Upper lobe of right lung (tissue), 1 donor: Measurements from ENCODE around the gene PTMS. TPM values are rescaled to one million over a fixed set of nuclear protein-coding genes. Genes with fewer than 3 reads are reported as not detected.

Experiments used
- ATAC-seq: fragments of 200-7000 bp; cut with Tn5 transposase; one replicate; pipeline ENCODE4 v1.9.1; 2020; ENCODE audit warnings: mild to moderate bottlenecking, moderate library complexity
- DNase-seq: peaks from one replicate; pipeline ENCODE4 v3.0.0-alpha.2; 2020
- H3K27ac ChIP-seq: fragments of 200-600 bp; one replicate; pipeline ENCODE4 v1.8.0; 2022
- H3K27me3 ChIP-seq: fragments of 200-600 bp; one replicate; pipeline ENCODE4 v1.8.0; 2022; ENCODE audit warnings: mild to moderate bottlenecking
- H3K36me3 ChIP-seq: fragments of 200-600 bp; one replicate; pipeline ENCODE4 v1.8.0; 2022
- H3K4me1 ChIP-seq: fragments of 200-600 bp; one replicate; pipeline ENCODE4 v1.8.0; 2022
- H3K4me3 ChIP-seq: fragments of 200-600 bp; one replicate; pipeline ENCODE4 v1.8.0; 2022; ENCODE audit warnings: mild to moderate bottlenecking
- H3K9me3 ChIP-seq: fragments of 200-600 bp; one replicate; pipeline ENCODE4 v1.8.0; 2022
- intact Hi-C: fragments of 100-400 bp; cut with DNase I; formaldehyde crosslinking; loops from one replicate; pipeline ENCODE4 v1.11.0; 2022
- total RNA-seq: library from RNA; stranded (reverse); fragmentation: NEBNext Ultra II Directional; extraction: Animal tissue kit (Norgen Biotek cat#: 25700); gene quantifications from one replicate; pipeline ENCODE4 v1.2.1, GENCODE V29; 2021
- TF ChIP-seq, protein P1 (sequence below): fragments of 200-600 bp; IDR thresholded peaks from one replicate; pipeline ENCODE4 v1.8.0; 2022; ENCODE audit warnings: antibody characterized with exemption
- donor health status: DM: no; HTN: yes; CAD: no; lungs with severe emphysema.

The PTMS gene
- total RNA-seq, 1 donor from 2014 or later, result 323 TPM

DNA sequence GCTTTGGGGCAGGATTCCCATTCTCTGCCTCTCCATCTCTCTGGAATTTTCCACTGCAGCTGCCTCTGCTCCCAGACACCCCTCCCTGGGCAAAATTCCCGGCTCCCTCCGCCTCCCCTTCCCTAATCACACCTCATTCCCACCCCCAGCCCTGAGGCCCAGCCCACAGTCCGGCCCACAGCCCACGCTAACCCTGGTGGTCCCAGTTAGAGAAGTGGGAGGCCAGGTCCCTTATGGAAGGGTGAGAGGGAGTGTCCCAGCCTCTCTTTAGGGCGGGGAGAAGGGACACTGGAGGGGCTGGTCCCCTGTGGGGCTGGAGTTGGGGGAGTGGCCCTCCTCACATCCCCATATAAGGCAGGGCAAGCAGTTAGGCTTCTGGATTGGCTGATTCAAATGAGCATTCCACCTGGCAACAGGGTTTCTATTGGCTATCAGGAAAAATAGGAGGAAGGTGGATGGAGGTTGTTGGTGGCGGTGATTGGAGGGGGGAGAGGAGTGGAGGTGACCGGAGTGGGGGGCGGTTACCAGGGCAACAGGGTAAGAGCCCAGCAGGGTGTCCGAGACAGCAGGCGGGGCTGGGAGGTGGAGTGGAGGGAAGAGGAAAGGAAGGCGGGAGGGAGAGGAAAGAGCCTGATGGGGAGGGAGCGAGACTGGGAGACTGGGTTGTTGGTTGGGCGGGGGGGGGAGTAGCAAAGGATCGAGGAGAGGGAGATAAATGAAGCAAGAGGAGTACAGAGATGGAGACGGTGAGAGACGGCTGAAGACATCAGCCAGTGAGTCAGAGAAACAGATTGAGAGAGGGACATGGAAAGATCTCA is 1.9 kb upstream of the PTMS start:
- intact Hi-C loops, result no loop called here
- ATAC-seq, result peak; percentile 87
- Histone ChIP-seq H3K4me3 (peak overlapping the region; percentile 75), H3K36me3 (no peaks in the 10 kb centered on the region), H3K27me3 (no peaks in the 10 kb centered on the region), H3K27ac (peak overlapping the region; percentile 80), H3K9me3 (no peaks in the 10 kb centered on the region), H3K4me1 (peaks cover 33% of the 10 kb centered on the region)
- peak; percentile 95 for DNase-seq
- TF ChIP-seq, protein P1, sequence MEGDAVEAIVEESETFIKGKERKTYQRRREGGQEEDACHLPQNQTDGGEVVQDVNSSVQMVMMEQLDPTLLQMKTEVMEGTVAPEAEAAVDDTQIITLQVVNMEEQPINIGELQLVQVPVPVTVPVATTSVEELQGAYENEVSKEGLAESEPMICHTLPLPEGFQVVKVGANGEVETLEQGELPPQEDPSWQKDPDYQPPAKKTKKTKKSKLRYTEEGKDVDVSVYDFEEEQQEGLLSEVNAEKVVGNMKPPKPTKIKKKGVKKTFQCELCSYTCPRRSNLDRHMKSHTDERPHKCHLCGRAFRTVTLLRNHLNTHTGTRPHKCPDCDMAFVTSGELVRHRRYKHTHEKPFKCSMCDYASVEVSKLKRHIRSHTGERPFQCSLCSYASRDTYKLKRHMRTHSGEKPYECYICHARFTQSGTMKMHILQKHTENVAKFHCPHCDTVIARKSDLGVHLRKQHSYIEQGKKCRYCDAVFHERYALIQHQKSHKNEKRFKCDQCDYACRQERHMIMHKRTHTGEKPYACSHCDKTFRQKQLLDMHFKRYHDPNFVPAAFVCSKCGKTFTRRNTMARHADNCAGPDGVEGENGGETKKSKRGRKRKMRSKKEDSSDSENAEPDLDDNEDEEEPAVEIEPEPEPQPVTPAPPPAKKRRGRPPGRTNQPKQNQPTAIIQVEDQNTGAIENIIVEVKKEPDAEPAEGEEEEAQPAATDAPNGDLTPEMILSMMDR, result no peak

DNA sequence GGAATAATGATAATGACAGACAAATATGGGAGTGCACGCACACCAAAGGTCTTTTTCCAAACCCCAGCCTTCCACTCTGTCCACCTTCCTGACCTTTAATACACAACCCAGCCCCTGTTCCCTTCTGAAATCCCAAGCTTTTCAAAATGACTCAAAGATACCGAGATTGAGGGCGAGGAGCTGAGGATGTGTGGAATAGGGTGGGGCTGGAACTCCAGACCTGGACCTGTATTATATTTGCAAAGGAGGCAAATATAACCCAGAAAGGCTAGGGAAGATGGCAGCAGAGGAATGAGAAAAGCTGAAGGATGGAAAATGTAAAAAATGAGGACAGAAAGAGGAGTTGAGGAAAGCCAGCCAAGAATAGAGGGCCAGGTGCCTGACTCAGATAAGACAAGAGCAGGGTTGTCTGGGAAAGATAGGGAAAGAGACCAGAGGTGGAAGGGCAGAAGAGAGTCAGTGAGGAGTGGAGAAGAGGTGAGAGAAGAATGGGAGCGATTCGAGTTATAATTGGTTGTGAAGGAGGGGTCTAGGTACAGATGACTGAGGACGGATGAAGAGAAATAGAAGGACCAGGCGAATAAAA is 1.0 kb upstream of the PTMS start:
- ATAC-seq (no peak), DNase-seq (no peak)
- intact Hi-C loops, result no loop called here
- Histone ChIP-seq H3K27me3 (no peaks in the 10 kb centered on the region), H3K9me3 (no peaks in the 10 kb centered on the region), H3K36me3 (peaks cover 4% of the 10 kb centered on the region), H3K4me1 (peaks cover 33% of the 10 kb centered on the region), H3K27ac (peak overlapping the region; percentile 80), H3K4me3 (peak overlapping the region; percentile 75)
- TF ChIP-seq, protein P1, result no peak

DNA sequence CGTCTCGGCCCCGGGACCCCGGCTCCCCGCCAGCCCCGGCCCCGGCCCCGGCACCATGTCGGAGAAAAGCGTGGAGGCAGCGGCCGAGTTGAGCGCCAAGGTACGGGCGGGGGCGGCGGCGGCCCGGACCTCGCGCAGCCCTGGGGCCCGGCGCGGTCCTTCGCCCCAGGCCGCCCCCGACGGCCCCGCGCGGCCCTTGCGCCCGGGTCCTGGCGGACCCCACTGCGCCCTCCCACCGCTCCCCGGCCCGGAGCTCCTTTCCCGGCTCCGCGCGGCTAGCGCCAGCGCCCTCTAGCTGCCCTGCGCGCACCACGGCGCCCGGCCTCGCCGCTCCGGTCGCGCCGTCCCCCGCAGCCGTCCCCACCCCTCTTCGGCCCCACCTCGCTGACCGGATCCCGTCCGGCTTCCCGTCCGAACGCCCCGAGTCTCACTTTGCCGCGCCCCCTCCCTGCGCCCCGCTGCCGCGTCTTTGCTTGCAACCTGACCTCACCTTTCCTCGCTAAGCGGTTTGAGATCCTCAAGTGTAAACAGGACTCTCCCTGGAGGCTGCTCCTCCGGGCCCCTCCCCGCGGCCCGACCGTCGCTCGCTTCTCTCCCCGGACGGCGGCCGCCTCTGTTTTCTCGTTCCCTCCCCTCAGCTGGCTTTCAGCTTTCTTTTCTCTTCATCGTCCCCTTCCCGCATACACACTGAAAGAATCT is 637 bp downstream of the PTMS start:
- intact Hi-C loops, result no loop called here
- TF ChIP-seq, protein P1, result peak; percentile 56
- Histone ChIP-seq H3K27ac (peak overlapping the region; percentile 80), H3K4me3 (peak overlapping the region; percentile 75), H3K4me1 (peaks cover 47% of the 10 kb centered on the region), H3K9me3 (no peaks in the 10 kb centered on the region), H3K27me3 (no peaks in the 10 kb centered on the region), H3K36me3 (peaks cover 14% of the 10 kb centered on the region)
- peak; percentile 93 for DNase-seq
- ATAC-seq, result peak; percentile 81

DNA sequence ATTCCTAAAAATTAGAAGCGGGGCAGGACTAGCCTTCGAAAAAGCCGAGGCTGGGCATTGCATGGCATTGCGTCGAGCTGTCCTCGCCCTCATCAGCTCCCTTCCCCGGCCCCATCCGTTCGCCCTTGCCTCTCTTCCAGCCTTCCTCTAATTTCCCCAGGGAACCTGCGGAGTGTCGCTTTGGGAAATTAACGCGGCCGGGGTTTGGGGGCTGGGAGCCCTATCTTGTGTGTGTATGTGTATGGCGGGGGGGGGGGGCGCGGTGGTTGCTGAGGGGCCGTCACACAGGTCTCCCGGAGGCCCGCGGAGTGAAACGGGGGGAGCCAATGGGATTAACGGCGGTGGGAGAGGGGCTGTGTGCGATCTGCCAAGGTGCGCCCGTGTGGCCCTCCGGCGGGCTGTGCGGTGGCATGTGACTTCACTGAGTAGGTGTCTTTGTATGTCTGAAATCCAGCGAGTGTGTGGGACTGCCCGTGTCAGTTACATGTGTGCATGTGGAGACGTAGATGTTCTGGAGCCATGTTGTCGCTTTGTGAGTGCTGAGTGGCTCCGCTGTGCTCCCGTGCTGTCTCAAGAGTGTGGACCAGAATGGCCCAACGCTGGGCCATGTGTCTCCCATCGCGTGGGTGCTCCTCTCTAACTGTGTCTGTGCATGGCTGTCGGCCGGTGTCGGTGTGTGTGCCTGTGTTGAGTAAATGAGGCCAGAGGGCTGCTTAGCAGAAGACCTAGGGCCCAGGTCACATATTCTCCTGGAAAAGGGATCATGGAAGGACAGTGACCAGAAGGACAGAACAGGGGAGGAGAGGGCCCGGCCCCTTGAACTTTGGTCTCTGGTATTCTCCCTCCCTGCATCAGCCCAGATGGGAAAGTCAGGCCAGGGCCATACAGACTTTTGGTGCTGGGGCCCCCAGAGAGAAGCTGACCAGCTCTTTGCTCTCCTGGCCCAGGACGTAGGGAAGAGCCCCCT is 1.5 kb downstream of the PTMS start:
- Histone ChIP-seq H3K4me1 (peaks cover 50% of the 10 kb centered on the region), H3K4me3 (peak overlapping the region; percentile 75), H3K9me3 (no peaks in the 10 kb centered on the region), H3K27ac (peak overlapping the region; percentile 80), H3K27me3 (no peaks in the 10 kb centered on the region), H3K36me3 (peaks cover 14% of the 10 kb centered on the region)
- ATAC-seq, result no peak
- DNase-seq, result no peak
- intact Hi-C loops, result no loop called here
- TF ChIP-seq, protein P1, result no peak

DNA sequence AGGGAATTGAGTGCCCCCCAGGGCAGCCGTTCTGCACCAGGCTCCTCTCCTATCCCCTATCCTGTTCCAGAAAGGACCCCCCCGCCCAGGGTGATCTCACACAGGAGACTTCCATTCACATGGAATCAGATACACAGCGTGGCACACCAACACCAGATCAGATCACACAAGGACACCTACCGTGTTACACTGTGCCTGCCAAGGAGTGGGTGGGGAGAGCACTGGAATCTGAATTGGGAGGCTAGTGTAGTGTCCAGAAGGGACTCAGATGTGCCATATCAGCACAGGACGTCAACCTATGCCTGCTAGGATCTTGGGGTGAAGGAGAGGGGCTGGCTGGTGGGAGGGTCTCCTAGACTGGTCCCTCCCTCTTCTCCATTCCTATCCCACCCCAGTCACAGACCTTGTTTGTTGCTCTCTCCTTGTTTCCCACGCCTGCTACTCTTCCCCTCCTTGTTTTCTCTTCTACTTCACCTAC is 2.3 kb downstream of the PTMS start:
- intact Hi-C loops, result no loop called here
- no peaks in the 10 kb centered on the region for H3K27me3 ChIP-seq
- peak overlapping the region; percentile 75 for H3K4me3 ChIP-seq
- DNase-seq (no peak), ATAC-seq (no peak)
- H3K27ac ChIP-seq, result peak overlapping the region; percentile 20
- H3K9me3 ChIP-seq, result no peaks in the 10 kb centered on the region
- TF ChIP-seq, protein P1, result no peak
- peaks cover 48% of the 10 kb centered on the region for H3K4me1 ChIP-seq
- H3K36me3 ChIP-seq, result peaks cover 14% of the 10 kb centered on the region
